GM12872 (cell line): ENCODE results near the gene MPG.

Experiments used
- CTCF ChIP-seq: IDR thresholded peaks from 3 replicates; pipeline ENCODE4 v1.5.1; 2011; ENCODE audit warnings: low read depth, mild to moderate bottlenecking, low read length, moderate library complexity; ENCODE audit not compliant: insufficient read depth

Gene MPG

GRCh38 chr16:56231-56927, 21.6 kb upstream of the MPG start:
- TF ChIP-seq CTCF, result no peak

GRCh38 chr16:57711-58110, 20.3 kb upstream of the MPG start:
- no peak for TF ChIP-seq CTCF

- TF ChIP-seq CTCF, result no peak
These were observed 19.3 kb upstream of the MPG start for GRCh38 chr16:58491-59439.

- no peak for TF ChIP-seq CTCF
These were observed 18.5 kb upstream of the MPG start for GRCh38 chr16:59440-60059.

- no peak for TF ChIP-seq CTCF
These were observed 17.9 kb upstream of the MPG start for GRCh38 chr16:60166-60565.

- no peak for TF ChIP-seq CTCF
These were observed 16.8 kb upstream of the MPG start for GRCh38 chr16:60929-61878.
